Dendritic cell treated with granulocyte-macrophage colony-stimulating factor and Interleukin-4, amounts not matched to agents 40 ng/mL and 50 ng/mL, for 4 days (primary cell): Measurements from ENCODE around the gene CBLL1.

ENCODE experiments used
- H3K27ac Mint-ChIP-seq: one replicate; pipeline ENCODE4 v1.8.0; 2022; ENCODE audit warnings: mild to moderate bottlenecking, mixed read lengths
- H3K27me3 Mint-ChIP-seq: one replicate; pipeline ENCODE4 v1.8.0; 2022; ENCODE audit warnings: mild to moderate bottlenecking, mixed read lengths
- H3K36me3 Mint-ChIP-seq: one replicate; pipeline ENCODE4 v1.8.0; 2022; ENCODE audit warnings: low read depth, mixed read lengths
- H3K4me1 Mint-ChIP-seq: one replicate; pipeline ENCODE4 v1.8.0; 2022; ENCODE audit warnings: low read depth, mixed read lengths
- H3K4me3 Mint-ChIP-seq: one replicate; pipeline ENCODE4 v1.8.0; 2022; ENCODE audit warnings: mild to moderate bottlenecking, moderate library complexity, mixed read lengths
- H3K9me3 Mint-ChIP-seq: one replicate; pipeline ENCODE4 v1.8.0; 2022; ENCODE audit warnings: mixed read lengths
- intact Hi-C: fragments of 100-400 bp; cut with micrococcal nuclease; formaldehyde crosslinking; loops from one replicate; pipeline ENCODE4 v1.15.0; 2022

The CBLL1 gene

DNA sequence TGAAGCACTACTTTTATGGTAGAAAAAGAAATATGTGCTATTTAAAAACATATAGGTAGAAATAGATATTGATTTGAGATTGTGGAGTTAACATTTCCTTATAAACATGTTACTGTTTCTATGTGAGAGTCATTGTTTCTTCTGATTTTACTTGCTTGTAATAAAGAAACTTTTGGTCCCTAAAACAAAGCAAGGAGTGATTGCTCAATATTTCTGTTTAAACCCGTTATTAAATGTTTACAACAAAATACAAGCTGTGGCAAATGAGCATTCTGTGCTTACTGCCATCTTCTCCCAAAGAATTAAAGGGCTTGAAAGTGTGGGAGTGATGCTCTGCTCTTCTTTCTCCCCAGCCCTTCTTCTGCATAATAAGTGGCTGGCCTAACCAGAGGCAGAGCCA lies 22.7 kb upstream of the CBLL1 start:
- intact Hi-C loops: no loop called here
- Mint-ChIP-seq H3K27me3 (peaks cover 3% of the 10 kb centered on the region), H3K4me1 (no peaks in the 10 kb centered on the region), H3K4me3 (no peak overlapping the region), H3K9me3 (no peaks in the 10 kb centered on the region), H3K36me3 (no peaks in the 10 kb centered on the region), H3K27ac (no peak overlapping the region)

DNA sequence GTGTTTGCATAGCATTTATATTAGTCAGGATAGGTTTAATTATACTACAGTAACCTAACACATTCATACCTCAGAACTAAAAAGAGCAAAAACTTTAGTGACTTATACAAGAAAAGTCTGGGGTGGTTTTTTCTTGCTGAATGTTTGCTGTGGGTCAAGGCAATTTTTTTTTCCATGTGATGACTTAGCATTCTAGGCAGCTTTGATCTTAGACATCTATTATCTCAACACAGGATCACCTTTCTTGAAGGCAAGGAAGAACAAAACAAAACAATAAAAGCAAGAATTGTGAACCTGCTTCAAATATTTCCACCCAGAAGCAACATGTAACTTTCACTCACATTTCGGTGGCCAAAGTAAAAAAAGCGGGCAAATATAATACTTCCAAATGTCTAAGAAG lies 20.7 kb upstream of the CBLL1 start:
- Mint-ChIP-seq H3K27me3 (peaks cover 8% of the 10 kb centered on the region), H3K4me1 (no peaks in the 10 kb centered on the region), H3K9me3 (no peaks in the 10 kb centered on the region), H3K4me3 (no peak overlapping the region), H3K27ac (no peak overlapping the region), H3K36me3 (no peaks in the 10 kb centered on the region)
- intact Hi-C loops: no loop called here

DNA sequence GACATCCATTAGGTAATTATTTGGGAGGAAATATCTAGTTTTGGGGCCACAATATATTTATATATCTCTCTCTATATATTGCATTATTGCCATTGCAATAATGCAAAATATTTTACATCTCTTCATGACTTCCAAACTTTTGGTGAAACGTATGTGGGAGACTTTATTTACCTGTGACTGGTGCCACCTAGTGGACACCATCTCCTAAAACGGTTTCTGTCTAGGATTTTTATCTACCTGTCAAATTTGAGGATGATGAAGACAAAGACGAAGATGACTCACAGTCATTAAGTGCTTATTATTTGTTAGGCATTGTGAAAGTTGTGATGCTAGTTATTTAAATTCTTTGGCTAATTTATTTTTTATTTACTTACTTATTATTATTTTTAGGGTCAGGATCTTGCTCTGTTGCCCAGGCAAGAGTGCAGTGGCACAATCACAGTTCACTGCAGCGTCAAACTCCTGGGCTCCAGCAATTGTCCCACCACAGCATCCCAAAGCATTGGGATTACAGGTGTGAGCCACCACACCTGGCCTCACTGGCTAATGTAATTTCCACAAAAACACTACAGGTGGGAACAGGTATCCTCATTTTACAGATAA lies 18.7 kb upstream of the CBLL1 start:
- intact Hi-C loops: loop anchor here (1.0 kb wide), 1 partner anchor 262 kb away; no protein-coding TSS in a partner anchor
- H3K4me3 Mint-ChIP-seq: no peak overlapping the region
- peaks cover 7% of the 10 kb centered on the region for H3K27me3 Mint-ChIP-seq

DNA sequence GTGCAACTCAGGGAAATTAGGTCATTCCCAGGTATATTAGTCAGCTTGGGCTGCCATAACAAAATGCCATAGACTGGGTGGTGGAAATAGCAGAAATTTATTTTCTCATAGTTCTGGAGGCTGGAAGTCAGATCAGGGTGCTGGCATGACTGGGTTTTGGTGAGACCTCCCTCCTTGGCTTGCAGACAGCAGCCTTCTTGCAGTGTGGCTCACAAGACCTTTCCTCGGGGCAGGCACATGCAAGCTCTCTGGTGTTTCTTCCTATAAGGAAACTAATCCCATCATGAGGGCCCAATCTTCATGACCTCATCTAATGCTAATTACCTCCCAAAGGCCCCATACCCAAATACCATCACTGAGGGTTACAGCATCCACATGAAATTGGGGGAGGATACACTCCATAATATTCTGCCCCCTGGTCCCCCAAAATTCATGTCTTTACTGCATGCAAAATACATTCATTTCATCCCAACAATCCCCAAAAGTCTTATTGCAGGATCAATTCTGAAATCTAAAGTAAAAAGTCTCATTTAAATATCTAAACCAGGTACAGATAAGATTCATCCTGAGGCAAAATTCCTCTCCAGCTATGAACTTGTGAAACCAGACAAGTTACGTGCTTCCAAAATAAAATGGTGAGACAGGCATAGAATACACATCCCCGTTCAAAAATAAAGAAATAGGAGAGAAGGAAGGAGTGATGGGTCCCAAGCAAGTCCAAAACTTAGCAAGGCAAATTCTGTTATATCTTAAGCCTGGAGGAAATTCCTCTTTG lies 17.4 kb upstream of the CBLL1 start:
- intact Hi-C loops: no loop called here
- H3K4me3 Mint-ChIP-seq: no peak overlapping the region
- peaks cover 7% of the 10 kb centered on the region for H3K27me3 Mint-ChIP-seq
- H3K36me3 Mint-ChIP-seq: no peaks in the 10 kb centered on the region
- H3K4me1 Mint-ChIP-seq: no peaks in the 10 kb centered on the region
- H3K9me3 Mint-ChIP-seq: no peaks in the 10 kb centered on the region
- H3K27ac Mint-ChIP-seq: no peak overlapping the region

More for the DNA sequence above, 18.7 kb upstream of the CBLL1 start:
- Mint-ChIP-seq H3K27ac (no peak overlapping the region), H3K4me1 (no peaks in the 10 kb centered on the region), H3K9me3 (no peaks in the 10 kb centered on the region), H3K36me3 (no peaks in the 10 kb centered on the region)

DNA sequence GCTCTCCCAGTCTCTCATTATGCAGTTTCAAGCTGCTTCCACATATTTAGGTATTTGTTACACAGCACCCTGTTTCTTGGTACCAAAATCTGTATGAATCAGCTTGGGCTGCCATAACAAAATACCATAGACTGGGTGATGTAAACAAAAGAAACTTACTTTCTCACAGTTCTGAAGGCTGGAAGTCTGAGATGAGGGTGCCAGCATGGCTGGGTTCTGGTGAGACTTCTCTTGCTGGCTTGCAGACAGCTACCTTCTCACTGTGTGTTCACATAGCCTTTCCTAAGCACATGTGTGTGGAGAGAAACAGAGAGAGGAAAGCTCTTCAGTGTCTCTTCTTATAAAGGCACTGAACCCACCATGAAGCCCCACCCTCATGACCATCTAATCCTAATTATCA lies 15.7 kb upstream of the CBLL1 start:
- H3K27me3 Mint-ChIP-seq: peaks cover 7% of the 10 kb centered on the region
- peaks cover 3% of the 10 kb centered on the region for H3K9me3 Mint-ChIP-seq
- no peaks in the 10 kb centered on the region for H3K36me3 Mint-ChIP-seq
- intact Hi-C loops: no loop called here
- no peak overlapping the region for H3K4me3 Mint-ChIP-seq
- no peaks in the 10 kb centered on the region for H3K4me1 Mint-ChIP-seq
- no peak overlapping the region for H3K27ac Mint-ChIP-seq

DNA sequence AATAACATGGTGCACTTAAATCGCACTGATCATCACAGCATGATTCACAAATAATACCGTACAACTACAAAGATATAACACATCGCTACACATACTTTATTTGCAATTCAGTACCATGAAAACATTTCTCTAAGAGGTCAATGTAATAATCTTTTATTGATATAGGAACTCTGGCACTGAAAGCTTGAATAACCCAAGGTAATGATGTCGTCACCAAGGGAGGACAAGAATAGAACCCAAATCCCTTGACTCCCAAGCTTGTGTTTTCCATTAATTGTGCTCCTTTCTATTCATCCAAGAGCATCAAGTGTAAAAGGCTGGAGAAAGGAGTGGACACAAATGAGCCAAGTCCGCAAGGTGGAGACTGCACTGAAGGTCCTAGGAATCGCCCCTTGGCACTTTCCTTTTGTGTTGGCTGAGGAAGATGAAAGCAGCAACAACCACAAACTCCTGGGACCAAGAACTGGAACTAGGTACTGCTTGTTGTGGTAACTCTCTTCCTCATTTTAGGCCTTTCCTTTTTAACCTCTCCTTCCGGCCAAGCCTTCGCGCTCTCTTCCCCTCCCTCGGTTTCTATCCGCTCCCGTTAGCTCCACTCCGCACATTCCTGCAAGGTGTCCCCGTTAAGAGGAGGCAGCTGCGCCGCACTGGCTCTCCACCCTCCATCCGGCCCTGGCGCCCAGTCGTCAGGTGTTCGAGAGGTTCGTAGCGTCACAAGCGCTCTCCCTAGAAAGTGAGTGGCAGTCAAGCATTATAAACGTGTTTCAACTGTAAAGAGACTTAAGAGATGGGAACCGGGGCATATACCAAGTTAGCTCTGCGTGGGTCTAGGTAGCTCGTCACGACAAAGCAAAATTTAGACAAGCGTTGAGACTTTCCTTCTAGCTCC lies 1.0 kb upstream of the CBLL1 start:
- intact Hi-C loops: loop anchor here (1.0 to 10.0 kb wide), 4 partner anchors 132 to 568 kb away; partner anchors contain the start of genes COG5, DLD and DUS4L
- Mint-ChIP-seq H3K36me3 (peaks cover 32% of the 10 kb centered on the region), H3K4me1 (peaks cover 22% of the 10 kb centered on the region)

DNA sequence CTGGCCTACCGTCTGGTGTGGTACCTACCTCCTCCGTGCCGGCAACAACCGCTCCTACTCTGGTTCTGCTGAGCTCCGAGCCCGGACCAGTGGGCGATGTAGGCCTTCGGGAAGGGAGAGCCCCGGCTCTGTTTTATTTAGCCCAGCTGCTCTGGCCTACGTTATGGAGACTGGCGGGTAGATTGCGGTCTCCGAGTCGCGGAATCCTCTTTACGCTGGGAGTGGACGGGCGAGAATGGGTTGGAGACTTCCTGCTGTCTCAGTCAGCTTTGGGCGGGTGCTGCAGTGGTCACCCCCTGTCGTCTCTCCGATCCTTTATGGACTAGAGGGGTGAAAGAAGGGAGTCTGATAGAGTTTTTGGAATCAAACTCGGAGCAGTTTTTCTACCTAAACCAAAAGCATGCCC lies 406 bp downstream of the CBLL1 start:
- intact Hi-C loops: loop anchor here (5.0 to 10.0 kb wide), 2 partner anchors 182 to 570 kb away; partner anchors contain the start of genes COG5 and DUS4L
- H3K27ac Mint-ChIP-seq: peak overlapping the region; percentile 99
- H3K27me3 Mint-ChIP-seq: no peaks in the 10 kb centered on the region
- no peaks in the 10 kb centered on the region for H3K9me3 Mint-ChIP-seq
- peaks cover 42% of the 10 kb centered on the region for H3K36me3 Mint-ChIP-seq
- H3K4me3 Mint-ChIP-seq: peak overlapping the region; percentile 97
- H3K4me1 Mint-ChIP-seq: peaks cover 22% of the 10 kb centered on the region

More for the DNA sequence above, 1.0 kb upstream of the CBLL1 start:
- peak overlapping the region; percentile 99 for H3K27ac Mint-ChIP-seq
- H3K9me3 Mint-ChIP-seq: no peaks in the 10 kb centered on the region
- no peaks in the 10 kb centered on the region for H3K27me3 Mint-ChIP-seq
- H3K4me3 Mint-ChIP-seq: peak overlapping the region; percentile 97

DNA sequence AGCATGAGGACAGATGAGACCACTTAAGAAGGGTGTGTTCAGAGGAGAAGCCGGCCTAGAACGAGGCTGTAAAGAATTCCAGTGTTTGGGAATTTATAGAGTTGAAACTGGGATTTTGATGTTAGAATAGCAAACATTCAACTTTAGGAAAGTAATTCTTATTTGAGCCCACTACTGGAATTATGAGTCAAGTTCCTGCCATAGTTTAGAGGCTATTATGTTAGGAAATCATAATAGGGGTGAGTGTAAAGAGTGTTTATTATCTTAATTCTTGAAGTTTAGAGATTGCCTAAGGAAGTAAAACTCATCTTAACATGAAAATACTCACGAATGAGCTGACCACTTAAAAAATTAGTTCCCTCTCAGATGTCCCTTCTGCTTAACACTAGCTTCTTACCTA lies 2.1 kb downstream of the CBLL1 start:
- Mint-ChIP-seq H3K27me3 (no peaks in the 10 kb centered on the region), H3K36me3 (peaks cover 59% of the 10 kb centered on the region), H3K4me3 (peak overlapping the region; percentile 39), H3K9me3 (no peaks in the 10 kb centered on the region), H3K27ac (peak overlapping the region; percentile 99), H3K4me1 (peaks cover 22% of the 10 kb centered on the region)
- intact Hi-C loops: loop anchor here (10.0 kb wide), 1 partner anchor 571 kb away; no protein-coding TSS in a partner anchor

DNA sequence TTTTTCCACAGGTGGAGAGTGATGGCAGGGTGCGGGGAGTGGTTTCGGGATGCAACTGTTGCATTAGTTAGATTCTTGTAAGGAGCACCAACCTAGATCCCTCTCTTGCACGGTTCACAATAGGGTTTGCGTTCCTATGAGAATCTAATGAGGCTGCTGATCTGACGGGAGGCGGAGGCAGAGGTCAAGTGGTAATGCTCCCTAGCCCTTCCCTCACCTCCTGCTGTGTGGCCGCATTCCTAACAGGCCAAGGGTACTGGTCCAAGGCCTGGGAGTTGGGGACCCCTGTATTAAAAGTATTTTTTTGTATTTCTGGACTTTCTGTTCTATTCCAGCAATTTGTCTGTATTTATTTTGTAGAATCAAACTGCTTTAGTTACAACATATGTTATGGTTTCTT lies 7.2 kb downstream of the CBLL1 start:
- no peaks in the 10 kb centered on the region for H3K9me3 Mint-ChIP-seq
- no peak overlapping the region for H3K27ac Mint-ChIP-seq

DNA sequence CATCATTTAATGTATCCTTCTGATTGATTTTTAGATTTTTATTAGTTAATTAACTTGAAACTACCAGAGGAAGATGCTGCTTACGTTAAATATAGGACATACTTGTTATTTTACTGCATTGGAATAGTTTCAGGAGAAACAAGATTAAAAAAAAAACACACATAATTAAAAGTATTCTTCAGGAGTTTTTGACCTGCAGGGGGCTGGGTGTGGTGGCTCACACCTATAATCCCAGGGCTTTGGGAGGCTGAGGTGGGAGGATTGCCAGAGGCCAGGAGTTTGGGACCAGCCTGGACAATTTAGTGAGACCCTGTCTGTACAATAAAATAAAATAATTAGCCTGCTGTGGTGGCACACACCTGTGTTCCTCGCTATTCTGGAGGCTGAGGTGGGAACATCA lies 10.7 kb downstream of the CBLL1 start:
- Mint-ChIP-seq H3K4me3 (no peak overlapping the region), H3K4me1 (no peaks in the 10 kb centered on the region), H3K36me3 (peaks cover 76% of the 10 kb centered on the region), H3K27ac (no peak overlapping the region), H3K27me3 (no peaks in the 10 kb centered on the region), H3K9me3 (no peaks in the 10 kb centered on the region)
- intact Hi-C loops: no loop called here

More for the DNA sequence above, 7.2 kb downstream of the CBLL1 start:
- intact Hi-C loops: no loop called here
- peaks cover 68% of the 10 kb centered on the region for H3K36me3 Mint-ChIP-seq
- H3K4me3 Mint-ChIP-seq: no peak overlapping the region
- H3K4me1 Mint-ChIP-seq: no peaks in the 10 kb centered on the region
- H3K27me3 Mint-ChIP-seq: no peaks in the 10 kb centered on the region

DNA sequence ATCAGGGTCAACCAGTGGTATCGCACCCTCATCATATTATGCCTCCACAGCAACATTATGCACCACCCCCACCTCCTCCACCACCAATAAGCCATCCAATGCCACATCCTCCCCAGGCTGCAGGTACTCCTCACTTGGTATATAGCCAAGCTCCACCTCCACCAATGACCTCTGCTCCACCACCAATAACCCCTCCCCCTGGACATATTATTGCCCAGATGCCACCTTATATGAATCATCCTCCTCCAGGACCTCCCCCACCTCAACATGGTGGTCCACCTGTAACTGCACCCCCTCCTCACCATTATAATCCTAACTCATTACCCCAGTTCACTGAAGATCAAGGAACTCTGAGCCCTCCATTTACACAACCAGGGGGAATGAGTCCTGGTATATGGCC lies 14.7 kb downstream of the CBLL1 start:
- H3K27me3 Mint-ChIP-seq: no peaks in the 10 kb centered on the region
- H3K9me3 Mint-ChIP-seq: no peaks in the 10 kb centered on the region
- H3K36me3 Mint-ChIP-seq: peaks cover 37% of the 10 kb centered on the region
- intact Hi-C loops: no loop called here
- H3K27ac Mint-ChIP-seq: no peak overlapping the region
- no peak overlapping the region for H3K4me3 Mint-ChIP-seq
- H3K4me1 Mint-ChIP-seq: no peaks in the 10 kb centered on the region

DNA sequence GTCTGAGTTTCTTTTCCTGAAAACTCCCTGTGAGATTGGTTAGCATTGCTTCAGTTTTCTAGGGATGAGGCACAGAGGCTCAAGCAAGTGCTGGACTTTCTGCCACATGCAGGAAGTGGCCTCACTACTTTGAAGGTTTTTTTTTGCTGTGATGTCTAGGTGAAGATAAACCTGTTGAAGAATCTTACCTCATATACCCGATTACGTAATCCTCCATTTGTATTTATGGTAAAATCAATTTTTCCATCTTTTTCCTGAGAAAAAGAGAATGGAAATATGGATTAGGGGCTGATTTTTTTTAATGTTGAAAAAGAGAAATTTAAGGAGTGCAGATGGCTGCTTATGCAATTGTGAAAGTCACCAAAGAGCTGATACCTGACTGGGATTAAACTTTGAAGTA lies 23.4 kb downstream of the CBLL1 start:
- peaks cover 2% of the 10 kb centered on the region for H3K27me3 Mint-ChIP-seq
- intact Hi-C loops: no loop called here
- no peaks in the 10 kb centered on the region for H3K4me1 Mint-ChIP-seq
- H3K4me3 Mint-ChIP-seq: no peak overlapping the region
- H3K9me3 Mint-ChIP-seq: no peaks in the 10 kb centered on the region
- no peak overlapping the region for H3K27ac Mint-ChIP-seq
- no peaks in the 10 kb centered on the region for H3K36me3 Mint-ChIP-seq

DNA sequence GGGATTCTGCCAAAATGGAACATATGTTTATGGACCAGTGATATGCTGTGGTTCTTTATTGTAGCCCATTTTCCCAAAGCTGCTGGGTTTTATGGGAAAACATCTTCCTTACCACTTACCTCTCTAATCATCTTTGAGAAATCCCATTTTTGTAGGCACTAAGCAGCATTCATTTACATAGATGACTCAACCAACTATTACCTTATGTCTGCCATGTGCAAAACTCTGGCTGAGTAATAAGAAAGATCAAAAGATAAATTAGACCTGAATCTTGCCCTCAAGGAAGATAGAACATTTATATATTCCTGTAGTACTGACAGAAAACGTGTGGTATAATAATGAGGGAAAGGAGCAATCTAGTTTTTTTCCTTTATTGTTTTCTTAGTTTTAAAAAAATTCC lies 24.3 kb downstream of the CBLL1 start:
- Mint-ChIP-seq H3K27ac (no peak overlapping the region), H3K27me3 (peaks cover 2% of the 10 kb centered on the region), H3K9me3 (no peaks in the 10 kb centered on the region), H3K36me3 (no peaks in the 10 kb centered on the region), H3K4me1 (no peaks in the 10 kb centered on the region), H3K4me3 (no peak overlapping the region)
- intact Hi-C loops: no loop called here

DNA sequence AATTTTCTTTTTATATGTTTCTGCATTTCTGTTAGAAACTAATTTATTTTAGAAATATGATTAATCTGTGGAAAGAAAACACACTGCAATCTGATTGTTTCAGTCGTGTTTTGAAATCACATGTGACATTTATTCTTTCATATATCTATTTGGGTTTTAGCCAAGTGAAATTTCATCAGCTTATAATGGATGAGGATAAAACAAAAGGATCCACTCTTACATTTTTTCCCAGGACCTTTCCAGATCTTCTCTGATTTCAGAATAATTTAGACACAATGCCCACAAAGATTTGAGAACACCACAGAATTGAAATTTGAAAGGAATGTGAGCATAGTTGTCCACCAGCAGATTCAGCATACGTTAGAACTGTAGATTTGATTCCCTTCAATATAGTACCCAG lies 29.1 kb downstream of the CBLL1 start:
- Mint-ChIP-seq H3K27ac (no peak overlapping the region), H3K36me3 (no peaks in the 10 kb centered on the region), H3K27me3 (peaks cover 4% of the 10 kb centered on the region), H3K9me3 (no peaks in the 10 kb centered on the region), H3K4me3 (no peak overlapping the region), H3K4me1 (no peaks in the 10 kb centered on the region)
- intact Hi-C loops: no loop called here
